Endothelial cell (in vitro differentiated cells): ENCODE measurements around the gene RHOH. TPM values are rescaled to one million over a fixed set of nuclear protein-coding genes. Genes with fewer than 3 reads are reported as not detected.

Source experiments
- DNase-seq: peaks from one replicate; pipeline ENCODE4 v3.0.0; 2021; ENCODE audit warnings: low spot score
- H3K27ac Mint-ChIP-seq: one replicate; pipeline ENCODE4 v1.8.0; 2021; ENCODE audit warnings: mixed read lengths, inconsistent platforms; ENCODE audit not compliant: unreplicated experiment
- H3K27me3 Mint-ChIP-seq: one replicate; pipeline ENCODE4 v1.8.0; 2021; ENCODE audit warnings: mild to moderate bottlenecking, moderate library complexity, mixed read lengths, inconsistent platforms; ENCODE audit not compliant: unreplicated experiment
- H3K36me3 Mint-ChIP-seq: one replicate; pipeline ENCODE4 v1.8.0; 2021; ENCODE audit warnings: mild to moderate bottlenecking, low read depth, mixed read lengths, inconsistent platforms; ENCODE audit not compliant: unreplicated experiment
- H3K4me1 Mint-ChIP-seq: one replicate; pipeline ENCODE4 v1.8.0; 2021; ENCODE audit warnings: mild to moderate bottlenecking, mixed read lengths, inconsistent platforms; ENCODE audit not compliant: unreplicated experiment
- H3K4me3 Mint-ChIP-seq: one replicate; pipeline ENCODE4 v1.8.0; 2021; ENCODE audit warnings: mild to moderate bottlenecking, mixed read lengths, inconsistent platforms; ENCODE audit not compliant: unreplicated experiment
- H3K9me3 Mint-ChIP-seq: one replicate; pipeline ENCODE4 v1.8.0; 2021; ENCODE audit warnings: mixed read lengths, inconsistent platforms; ENCODE audit not compliant: unreplicated experiment
- total RNA-seq: library from RNA; stranded (reverse); fragmentation: NEBNext Ultra II Directional; extraction: Animal tissue kit (Norgen Biotek cat#: 25700); gene quantifications from one replicate; pipeline ENCODE4 v1.2.1, GENCODE V29; 2021; ENCODE audit not compliant: unreplicated experiment
- TF ChIP-seq, protein P1 (sequence below): fragments of 200-600 bp; sonication (generic); IDR thresholded peaks from one replicate; pipeline ENCODE4 v1.5.0; 2021; ENCODE audit warnings: antibody characterized with exemption; ENCODE audit not compliant: unreplicated experiment

RHOH gene
- total RNA-seq, 1 donor from 2014 or later, result 20.4 TPM

DNA sequence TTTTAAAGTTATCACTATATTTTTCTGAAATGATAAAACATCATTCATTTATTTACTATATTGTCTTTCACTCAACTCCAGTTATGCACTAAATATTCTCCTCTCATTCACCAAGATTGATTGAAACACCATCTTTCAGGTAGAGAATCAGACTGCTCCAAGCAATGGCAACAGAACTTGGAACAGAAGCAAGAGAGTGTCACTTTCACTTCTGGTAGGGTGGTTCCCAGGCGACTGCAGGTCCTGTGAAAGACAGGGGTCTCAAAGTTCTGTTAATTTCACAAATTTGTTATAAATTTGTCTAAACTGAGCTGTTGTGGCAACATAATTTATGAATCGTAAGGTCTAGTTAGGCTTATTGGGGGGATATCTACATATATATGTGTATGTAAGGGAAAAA, 47.8 kb downstream of the RHOH start:
- no peak for DNase-seq
- Mint-ChIP-seq H3K9me3 (no peaks in the 10 kb centered on the region), H3K27ac (no peak overlapping the region), H3K36me3 (peaks cover 27% of the 10 kb centered on the region), H3K4me3 (no peak overlapping the region), H3K4me1 (no peaks in the 10 kb centered on the region), H3K27me3 (peaks cover 5% of the 10 kb centered on the region)
- TF ChIP-seq, protein P1, sequence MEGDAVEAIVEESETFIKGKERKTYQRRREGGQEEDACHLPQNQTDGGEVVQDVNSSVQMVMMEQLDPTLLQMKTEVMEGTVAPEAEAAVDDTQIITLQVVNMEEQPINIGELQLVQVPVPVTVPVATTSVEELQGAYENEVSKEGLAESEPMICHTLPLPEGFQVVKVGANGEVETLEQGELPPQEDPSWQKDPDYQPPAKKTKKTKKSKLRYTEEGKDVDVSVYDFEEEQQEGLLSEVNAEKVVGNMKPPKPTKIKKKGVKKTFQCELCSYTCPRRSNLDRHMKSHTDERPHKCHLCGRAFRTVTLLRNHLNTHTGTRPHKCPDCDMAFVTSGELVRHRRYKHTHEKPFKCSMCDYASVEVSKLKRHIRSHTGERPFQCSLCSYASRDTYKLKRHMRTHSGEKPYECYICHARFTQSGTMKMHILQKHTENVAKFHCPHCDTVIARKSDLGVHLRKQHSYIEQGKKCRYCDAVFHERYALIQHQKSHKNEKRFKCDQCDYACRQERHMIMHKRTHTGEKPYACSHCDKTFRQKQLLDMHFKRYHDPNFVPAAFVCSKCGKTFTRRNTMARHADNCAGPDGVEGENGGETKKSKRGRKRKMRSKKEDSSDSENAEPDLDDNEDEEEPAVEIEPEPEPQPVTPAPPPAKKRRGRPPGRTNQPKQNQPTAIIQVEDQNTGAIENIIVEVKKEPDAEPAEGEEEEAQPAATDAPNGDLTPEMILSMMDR, result no peak

DNA sequence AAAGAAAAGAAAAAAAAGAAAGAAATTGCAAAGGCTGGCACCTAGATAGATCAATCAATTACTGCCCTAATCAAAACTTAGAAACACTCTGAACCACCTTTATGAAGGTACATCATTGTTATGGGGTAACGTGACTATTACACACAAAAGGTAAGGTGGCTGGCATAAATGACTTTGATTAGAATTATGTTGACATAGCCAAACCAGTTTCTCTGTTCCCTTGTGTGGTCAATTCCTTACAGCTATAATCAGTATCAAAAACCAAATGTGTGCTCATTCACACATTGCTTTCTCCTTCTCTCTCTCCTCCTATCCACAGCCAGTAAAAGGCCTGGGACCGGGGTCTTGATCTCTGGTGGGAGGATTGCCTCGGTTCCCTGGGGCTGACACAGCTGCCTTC, 48.7 kb downstream of the RHOH start:
- H3K27me3 Mint-ChIP-seq, result peaks cover 5% of the 10 kb centered on the region

DNA sequence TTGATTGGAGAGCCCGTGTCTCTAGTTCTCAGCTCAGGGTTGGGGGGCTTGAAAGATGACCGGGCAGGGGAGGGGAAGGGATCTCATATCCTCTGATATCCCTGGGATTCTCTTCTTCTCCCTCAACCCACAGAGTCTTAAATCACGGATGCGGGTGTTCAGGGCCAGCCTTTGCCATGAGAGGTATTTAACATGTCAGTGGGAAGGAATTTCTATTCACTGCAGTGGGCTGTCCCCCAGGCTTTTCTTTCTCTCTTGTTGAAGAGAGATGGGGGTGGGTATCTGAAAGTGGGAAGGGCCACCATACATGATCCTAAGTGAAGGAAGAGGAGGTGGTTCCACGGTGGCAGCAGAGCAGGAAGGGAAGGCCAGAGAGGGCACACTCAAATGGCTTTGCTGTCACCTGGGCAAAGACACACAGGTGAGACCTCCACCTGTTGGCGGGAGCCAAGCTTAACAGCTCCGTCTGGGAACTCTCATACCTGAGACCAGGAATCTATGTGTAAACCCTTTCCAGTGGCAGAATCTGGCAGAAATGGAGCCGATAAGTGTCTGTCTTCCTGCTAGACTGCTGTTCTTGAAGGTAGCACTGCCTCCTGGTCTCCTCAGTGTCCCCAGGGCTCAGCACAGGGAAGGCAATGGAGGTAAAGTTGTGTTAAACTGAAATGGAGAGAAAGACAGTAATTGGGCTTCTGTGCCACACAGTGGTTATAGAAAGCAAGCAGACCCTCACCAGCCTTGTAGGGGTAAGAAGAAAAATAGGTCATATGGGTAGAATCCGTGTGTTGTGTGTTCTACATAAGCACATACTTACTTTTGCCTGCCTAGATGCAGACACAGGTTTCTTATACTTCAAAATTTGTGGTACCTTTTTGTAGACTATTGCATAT, 49.4 kb downstream of the RHOH start:
- Mint-ChIP-seq H3K9me3 (no peaks in the 10 kb centered on the region), H3K36me3 (peaks cover 27% of the 10 kb centered on the region), H3K27ac (no peak overlapping the region), H3K4me3 (no peak overlapping the region), H3K4me1 (no peaks in the 10 kb centered on the region), H3K27me3 (peaks cover 5% of the 10 kb centered on the region)
- TF ChIP-seq, protein P1, result no peak
- DNase-seq, result no peak

More for the DNA sequence above, 48.7 kb downstream of the RHOH start:
- Mint-ChIP-seq H3K4me3 (no peak overlapping the region), H3K36me3 (peaks cover 27% of the 10 kb centered on the region), H3K27ac (no peak overlapping the region), H3K4me1 (no peaks in the 10 kb centered on the region), H3K9me3 (no peaks in the 10 kb centered on the region)
- DNase-seq, result no peak
- TF ChIP-seq, protein P1, result no peak

DNA sequence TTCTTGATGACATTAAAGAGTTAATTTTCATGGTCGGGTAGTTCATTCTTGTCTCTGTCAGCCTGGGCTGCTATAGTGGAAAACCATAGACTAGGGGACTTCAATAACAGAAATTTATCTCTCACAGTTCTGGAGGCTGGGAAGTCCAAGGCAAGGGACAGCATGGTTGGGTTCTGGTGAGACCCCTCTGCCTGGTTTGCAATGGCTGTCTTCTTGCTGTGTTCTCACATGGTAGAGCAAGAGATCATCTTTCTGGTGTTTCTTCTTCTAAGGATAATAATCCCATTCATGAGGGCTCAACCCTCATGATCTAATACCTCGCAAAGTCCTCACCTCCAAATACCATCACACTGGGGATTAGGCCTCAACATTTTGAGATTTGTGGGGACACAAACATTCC, 50.1 kb downstream of the RHOH start:
- Mint-ChIP-seq H3K36me3 (peaks cover 27% of the 10 kb centered on the region), H3K9me3 (no peaks in the 10 kb centered on the region)

More for the DNA sequence above, 50.1 kb downstream of the RHOH start:
- TF ChIP-seq, protein P1, result no peak
- Mint-ChIP-seq H3K27ac (no peak overlapping the region), H3K27me3 (peaks cover 5% of the 10 kb centered on the region), H3K4me1 (no peaks in the 10 kb centered on the region), H3K4me3 (no peak overlapping the region)
- no peak for DNase-seq
